HG03060 (cell line): Measurements from ENCODE around the gene CSF3.

Source experiments
- ATAC-seq: cut with Tn5 transposase; IDR thresholded peaks from one replicate; pipeline ENCODE4 v1.9.1; 2021; ENCODE audit warnings: low read depth, moderate number of reproducible peaks; ENCODE audit not compliant: unreplicated experiment

The CSF3 gene

GRCh38 chr17:40022961-40023541 is 7.8 kb downstream of the CSF3 start:
- no peak for ATAC-seq

- no peak for ATAC-seq
These were observed 8.5 kb downstream of the CSF3 start for GRCh38 chr17:40023590-40024292.

DNA sequence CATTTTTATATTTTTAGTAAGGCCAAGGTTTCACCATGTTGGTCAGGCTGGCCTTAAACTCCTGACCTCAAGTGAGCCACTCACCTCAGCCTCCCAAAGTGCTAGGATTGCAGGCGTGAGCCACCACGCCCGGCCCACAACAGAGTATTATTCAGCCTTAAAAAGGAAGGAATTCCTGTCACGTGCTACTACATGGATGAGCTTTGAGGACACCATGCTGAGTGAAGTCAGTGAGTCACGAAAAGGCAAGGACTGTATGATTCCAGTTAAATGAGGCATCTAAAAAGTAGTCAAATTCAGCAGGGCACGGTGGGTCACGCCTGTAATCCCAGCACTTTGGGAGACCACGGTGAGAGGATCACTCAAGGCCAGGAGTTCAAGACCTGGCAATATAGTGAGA is 9.7 kb downstream of the CSF3 start:
- ATAC-seq = no peak

DNA sequence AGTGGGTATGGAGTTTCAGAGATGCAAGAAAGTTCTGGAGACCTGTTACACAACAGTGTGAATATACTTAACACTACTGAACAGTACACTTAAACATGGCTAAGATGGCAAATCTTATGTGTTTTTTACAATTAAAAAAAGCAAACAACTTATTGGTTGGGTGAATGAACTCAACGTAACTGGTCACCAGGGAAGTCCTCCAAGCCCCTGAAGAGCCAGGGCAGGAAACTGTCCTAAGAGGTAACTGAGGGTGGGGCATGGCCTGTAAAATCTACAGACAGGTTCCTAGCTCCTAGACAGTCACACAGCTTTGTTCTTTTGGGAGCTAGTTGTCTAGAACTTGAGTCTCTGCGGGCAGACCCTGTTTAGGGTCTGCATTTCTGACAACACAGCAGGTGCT is 10.3 kb downstream of the CSF3 start:
- ATAC-seq = no peak

- ATAC-seq = no peak
These were observed 11.0 kb downstream of the CSF3 start for GRCh38 chr17:40025991-40026815.

- ATAC-seq = no peak
These were observed 11.8 kb downstream of the CSF3 start for GRCh38 chr17:40026816-40027613.

- ATAC-seq = no peak
These were observed 12.4 kb downstream of the CSF3 start for GRCh38 chr17:40027614-40028012.

- no peak for ATAC-seq
These were observed 13.4 kb downstream of the CSF3 start for GRCh38 chr17:40028595-40028994.

- ATAC-seq = no peak
These were observed 16.5 kb downstream of the CSF3 start for GRCh38 chr17:40031706-40032105.

DNA sequence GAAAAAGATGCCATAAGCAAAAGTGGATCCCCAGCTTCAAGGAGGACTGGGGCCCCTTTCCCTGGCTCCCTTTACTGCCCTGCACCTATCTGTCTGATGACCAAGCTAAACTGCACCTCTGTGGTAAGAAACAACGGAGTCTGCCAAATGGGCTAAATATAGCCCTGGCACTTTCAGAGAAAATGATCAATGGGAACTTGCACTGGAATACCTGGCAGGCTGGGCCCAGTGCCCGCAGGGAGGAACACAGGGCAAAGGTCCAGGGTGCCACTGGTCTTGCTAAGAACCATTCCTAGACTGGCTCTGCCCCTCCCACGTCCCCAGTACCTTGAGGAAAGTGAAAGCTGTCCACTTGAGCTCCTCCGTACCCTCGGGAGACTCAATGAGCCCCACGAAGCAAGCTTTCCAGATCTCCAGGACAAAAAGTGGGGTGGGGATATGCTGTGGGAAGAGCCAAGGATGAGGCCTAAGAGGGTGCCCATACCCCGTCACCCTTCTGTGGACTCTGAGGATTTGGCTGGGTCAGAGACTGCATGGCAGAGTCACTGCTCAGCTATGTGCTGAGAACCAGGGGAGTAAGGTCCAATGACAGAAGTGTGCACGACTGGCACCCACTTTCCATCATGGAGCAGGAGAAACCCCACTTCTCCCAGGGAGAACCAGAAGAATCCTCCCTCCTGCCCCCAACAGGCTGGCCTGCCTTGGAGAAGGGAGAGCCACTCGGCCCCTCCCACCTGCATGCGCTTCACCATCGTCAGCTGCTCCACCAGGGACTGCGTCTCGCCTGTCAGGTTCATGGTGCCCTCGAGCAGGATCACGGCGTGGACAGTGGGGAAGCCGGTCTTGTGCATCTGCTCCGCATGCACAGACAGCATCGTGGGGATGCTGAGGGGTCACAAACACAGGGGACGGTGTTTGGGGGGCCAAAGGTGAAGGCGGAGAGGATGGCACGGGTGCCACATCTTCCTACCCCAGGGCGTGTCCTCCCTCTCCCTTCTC is 17.4 kb downstream of the CSF3 start:
- ATAC-seq = no peak

DNA sequence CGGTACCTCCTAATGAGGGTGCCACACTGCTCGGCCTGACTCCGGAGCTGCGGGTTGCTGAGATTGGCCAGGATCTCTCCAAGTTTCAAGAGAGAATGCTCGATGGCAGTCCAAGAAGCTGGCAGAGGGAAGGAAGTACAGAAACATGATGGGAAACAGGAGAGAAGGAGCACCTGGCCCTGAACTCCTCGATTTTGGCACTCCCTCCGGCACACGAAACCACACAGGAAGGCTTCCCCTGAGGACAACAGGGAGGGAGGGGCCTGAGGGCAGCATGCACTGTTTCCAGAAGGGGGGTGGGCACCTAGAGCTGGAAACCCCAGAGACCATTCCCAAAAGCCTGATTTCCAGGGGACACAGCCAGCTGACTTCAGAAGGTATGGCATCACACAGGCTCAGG is 18.1 kb downstream of the CSF3 start:
- ATAC-seq = no peak

DNA sequence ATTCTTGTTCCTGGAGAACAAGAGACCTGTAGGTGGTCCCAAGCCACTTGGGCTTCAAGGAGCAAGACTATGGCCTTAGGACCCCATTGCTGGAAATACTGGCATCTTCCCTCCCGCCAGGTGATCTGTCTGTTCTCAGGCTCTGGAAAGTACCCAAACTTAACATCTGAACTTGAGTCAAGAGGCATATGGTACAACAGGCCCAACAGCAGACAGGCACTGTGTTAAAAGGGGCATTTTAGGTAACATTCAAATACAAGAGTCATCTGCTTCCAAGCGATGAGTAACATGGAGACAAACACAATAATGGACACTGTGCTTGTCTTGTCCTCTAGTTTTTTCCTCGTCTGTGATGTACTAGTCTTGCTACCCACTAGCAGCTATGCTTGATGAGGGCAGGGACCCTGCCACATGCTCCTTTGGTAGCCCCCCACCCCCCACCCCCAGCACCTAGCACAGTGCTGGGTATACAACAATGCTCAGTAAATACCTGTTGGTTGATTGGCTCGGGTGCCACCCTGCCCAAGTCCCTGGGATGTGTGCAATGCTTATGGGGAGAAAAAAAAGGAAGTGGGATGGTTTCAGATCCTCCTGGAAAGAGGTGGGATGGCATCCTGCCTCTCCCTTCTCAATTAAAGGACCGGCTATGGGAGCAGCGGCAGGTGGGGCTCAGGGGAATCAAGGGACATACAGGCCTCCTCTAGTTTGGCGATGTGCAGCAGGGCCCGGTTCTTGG is 19.4 kb downstream of the CSF3 start:
- no peak for ATAC-seq

DNA sequence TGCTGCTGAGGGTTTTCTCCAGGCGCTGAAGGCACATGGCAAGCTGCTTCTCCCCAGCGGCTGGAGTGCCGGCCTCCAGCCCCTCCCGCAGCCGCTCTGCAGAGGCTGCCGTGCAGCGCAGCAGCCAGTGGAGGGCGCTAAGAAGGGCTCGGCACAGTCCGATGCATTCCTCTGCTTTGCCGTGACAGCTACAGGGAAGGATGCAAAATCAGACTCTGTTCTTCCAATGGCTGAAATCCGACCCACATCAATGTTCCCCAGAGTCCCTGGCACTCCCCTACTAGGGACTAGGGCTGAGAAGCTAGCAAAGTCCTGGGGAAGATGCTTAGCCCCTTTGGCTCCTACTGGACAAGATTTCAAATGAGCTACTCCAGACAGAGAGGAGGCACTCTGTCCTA is 19.9 kb downstream of the CSF3 start:
- ATAC-seq = no peak

DNA sequence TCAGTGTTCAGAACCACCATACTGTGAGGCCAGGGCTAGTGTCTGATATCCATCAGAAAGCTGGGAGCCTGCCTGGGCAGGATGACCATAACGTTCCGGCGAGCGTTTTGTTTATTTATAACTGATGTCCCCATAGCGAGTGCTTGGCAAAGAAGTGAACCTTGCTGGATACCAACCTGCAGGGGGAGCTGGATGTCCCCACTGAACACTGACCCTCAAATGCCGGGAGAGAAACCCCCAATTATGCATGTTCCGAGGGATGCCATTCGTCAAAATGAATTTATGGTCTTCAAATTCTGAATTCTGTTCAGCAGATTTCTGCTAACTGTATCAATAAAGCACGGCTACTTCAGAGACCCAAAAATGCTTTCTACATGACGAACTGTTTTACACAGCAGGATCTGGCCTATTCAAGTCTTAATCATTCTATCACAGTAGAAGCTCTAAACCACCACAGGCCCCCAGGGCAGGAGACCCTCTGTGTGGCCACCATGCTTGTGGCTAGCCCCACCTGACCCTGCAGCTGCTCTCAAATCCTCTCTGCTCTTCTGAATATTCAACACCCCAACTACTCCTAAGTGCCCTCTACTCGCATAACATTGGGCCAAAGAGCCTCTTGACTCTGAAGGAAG is 23.8 kb downstream of the CSF3 start:
- no peak for ATAC-seq

DNA sequence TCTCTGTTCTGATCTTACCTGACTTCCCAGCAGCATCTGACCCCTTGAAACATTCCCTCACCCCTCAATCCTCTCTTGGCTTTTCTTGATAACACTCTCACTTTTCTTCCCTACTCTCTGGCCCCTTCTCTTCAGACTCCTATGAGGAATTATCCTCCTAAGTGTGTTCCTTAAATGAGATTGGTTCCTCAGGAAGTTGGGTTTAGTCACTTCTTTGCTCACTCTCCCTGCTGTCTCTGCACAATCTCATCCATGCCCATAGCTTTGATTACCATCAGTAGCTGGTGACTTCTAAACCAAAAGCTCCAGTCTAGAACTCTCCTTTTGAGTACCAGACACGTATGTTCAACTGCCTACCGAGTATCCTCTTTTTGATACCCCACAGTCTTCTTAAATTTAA is 26.0 kb downstream of the CSF3 start:
- no peak for ATAC-seq

DNA sequence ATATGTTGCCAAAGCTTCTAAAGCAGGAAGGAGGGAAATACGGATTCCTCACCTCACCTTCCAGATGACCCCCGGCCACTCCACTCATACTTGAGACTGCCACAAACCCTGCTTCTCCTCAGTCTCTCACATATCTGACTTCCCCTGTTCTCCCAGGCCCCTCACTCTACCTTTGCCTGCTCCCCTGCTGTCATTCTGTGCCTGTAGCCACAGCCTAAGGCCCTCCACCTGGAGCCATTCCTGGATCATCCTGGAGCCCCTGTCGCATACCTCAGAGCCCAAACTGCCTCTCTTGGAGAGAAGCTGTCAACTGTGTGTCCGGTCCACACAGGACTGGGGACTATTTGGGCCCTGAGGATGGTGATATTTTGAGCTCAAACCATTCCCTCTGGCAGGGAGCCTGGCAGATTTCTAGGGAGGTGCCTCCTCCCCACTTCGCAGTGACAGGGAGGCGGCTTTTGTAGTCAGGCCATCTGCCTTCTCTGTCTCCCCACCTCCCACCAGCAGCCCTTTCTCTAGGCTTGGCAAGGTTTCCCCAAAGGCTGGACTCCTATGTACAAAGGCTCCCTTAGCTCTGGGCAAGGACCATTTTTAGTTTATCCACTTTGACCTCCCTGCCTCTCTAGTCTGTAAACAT is 41.3 kb downstream of the CSF3 start:
- ATAC-seq = no peak

DNA sequence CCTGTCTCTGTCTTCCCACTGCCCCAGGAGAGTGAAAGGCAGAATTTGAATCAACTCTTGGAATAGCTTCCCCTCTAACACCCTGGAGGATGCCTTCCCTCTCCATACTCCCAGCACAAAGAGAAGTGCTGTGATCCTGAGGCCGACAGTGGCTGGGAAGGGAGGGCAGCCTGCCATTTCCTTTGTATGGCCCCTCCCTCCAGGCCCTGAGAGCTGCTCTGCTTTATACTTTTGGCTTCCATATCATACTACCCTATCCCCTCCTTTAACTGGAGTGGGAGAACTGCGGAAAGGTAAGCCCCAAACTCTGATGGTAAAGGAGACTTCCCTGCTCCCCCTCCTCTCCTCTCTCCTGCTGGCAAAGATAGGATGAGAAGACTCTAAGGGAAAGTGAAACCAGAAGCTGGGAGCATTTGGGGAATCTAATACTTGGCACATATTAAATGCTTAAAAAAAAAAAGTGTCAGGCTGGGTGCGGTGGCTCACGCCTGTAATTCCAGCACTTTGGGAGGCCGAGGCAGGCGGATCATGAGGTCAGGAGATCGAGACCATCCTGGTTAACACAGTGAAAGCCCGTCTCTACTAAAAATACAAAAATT is 43.0 kb downstream of the CSF3 start:
- ATAC-seq = no peak

- ATAC-seq = no peak
These were observed 43.6 kb downstream of the CSF3 start for GRCh38 chr17:40058865-40059264.
